Uterus (tissue), 4 donors: ENCODE results near the gene MAP3K14. TPM values are rescaled to one million over a fixed set of nuclear protein-coding genes. Genes with fewer than 3 reads are reported as not detected.
A peak's percentile ranks its signal among the peaks of the same experiment; 100 is the strongest.

ENCODE experiments used
- DNase-seq, 2 donors: peaks; one replicate each; pipeline ENCODE4 v3.0.0-alpha.2; 2019 to 2020
- H3K27ac ChIP-seq, 2 donors: fragments of 200-600 bp; sonication (generic); 1 replicate in 1 of 2; 2 replicates in 1 of 2; pipeline ENCODE4 v1.5.1; 2016 to 2018
- H3K27me3 ChIP-seq, 2 donors: fragments of 200-600 bp; sonication (generic); one replicate each; pipeline ENCODE4 v1.5.1; 2018 to 2019; ENCODE audit warnings: control low read depth in 1 of 2
- H3K36me3 ChIP-seq, 2 donors: fragments of 200-600 bp; sonication (generic); one replicate each; pipeline ENCODE4 v1.5.1; 2019; ENCODE audit warnings: control low read depth in 1 of 2
- H3K4me1 ChIP-seq, 2 donors: fragments of 200-600 bp; sonication (generic); one replicate each; pipeline ENCODE4 v1.5.1; 2018 to 2019; ENCODE audit warnings: control low read depth in 1 of 2
- H3K4me3 ChIP-seq, 2 donors: fragments of 200-600 bp; sonication (generic); 1 replicate in 1 of 2; 2 replicates in 1 of 2; pipeline ENCODE4 v1.5.1; 2018 to 2019; ENCODE audit warnings: mild to moderate bottlenecking in 1 of 2
- H3K9me3 ChIP-seq, 2 donors: fragments of 200-600 bp; sonication (generic); one replicate each; pipeline ENCODE4 v1.5.1; 2019; ENCODE audit warnings: control low read depth in 1 of 2
- POLR2A ChIP-seq, 2 donors: fragments of 450-650 bp; IDR thresholded peaks; one replicate each; pipeline ENCODE4 v1.6.1; 2016; ENCODE audit warnings: antibody characterized with exemption in 2 of 2, mild to moderate bottlenecking in 1 of 2, moderate library complexity in 1 of 2
- intact Hi-C: fragments of 100-400 bp; cut with DNase I; formaldehyde crosslinking; loops from one replicate; pipeline ENCODE4 v1.15.1; 2023; ENCODE audit warnings: low total_unique reads
- total RNA-seq, 4 donors: library from RNA; depleted of rRNA in 3 of 4; stranded (reverse); fragments of >200 nt in 3 of 4; gene quantifications; one replicate each; pipeline versions ENCODE4 v1.1.0 to v1.2.4, GENCODE V29; 2014 to 2023
- TF ChIP-seq, protein P1 (sequence below), 4 experiments: fragments of 200-600 bp in 2 of 4; fragments of 450-650 bp in 2 of 4; sonication (generic) in 2 of 4; IDR thresholded peaks; one replicate each; pipeline ENCODE4 v1.5.1; 2016 to 2019; ENCODE audit warnings: antibody characterized with exemption in 4 of 4, mild to moderate bottlenecking in 2 of 4, moderate library complexity in 1 of 4
- donor health status: DM: yes; HTN: yes; CAD: no.

MAP3K14 gene
- total RNA-seq, 4 donors from 2014 or later, result 1.0 to 22.1 (median 4.9) TPM

DNA sequence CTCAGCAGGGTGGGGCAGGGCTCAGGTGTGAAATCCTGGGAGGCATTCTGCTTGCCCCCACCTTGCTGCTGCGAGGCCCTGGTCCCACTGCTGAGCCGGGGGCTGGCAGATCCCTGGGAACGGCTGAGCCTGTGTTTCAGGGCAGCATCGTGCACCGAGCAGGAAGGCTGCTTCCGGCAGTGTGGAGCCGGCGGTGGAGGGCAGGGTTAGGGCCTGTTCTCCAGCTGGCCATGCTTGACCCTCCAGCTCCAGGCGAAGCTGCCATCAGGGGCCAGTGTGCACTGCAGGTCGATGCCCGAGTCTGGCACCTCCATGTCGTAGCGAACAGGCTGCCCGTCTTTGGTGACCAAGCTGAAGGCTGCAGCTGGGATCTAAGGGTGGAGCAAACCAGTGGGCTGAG is 52.4 kb downstream of the MAP3K14 start:
- H3K36me3 ChIP-seq, result no peaks in the 10 kb centered on the region
- TF ChIP-seq, protein P1, sequence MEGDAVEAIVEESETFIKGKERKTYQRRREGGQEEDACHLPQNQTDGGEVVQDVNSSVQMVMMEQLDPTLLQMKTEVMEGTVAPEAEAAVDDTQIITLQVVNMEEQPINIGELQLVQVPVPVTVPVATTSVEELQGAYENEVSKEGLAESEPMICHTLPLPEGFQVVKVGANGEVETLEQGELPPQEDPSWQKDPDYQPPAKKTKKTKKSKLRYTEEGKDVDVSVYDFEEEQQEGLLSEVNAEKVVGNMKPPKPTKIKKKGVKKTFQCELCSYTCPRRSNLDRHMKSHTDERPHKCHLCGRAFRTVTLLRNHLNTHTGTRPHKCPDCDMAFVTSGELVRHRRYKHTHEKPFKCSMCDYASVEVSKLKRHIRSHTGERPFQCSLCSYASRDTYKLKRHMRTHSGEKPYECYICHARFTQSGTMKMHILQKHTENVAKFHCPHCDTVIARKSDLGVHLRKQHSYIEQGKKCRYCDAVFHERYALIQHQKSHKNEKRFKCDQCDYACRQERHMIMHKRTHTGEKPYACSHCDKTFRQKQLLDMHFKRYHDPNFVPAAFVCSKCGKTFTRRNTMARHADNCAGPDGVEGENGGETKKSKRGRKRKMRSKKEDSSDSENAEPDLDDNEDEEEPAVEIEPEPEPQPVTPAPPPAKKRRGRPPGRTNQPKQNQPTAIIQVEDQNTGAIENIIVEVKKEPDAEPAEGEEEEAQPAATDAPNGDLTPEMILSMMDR (IDR thresholded peaks at IDR 0.05), result no peak
- no peak for TF ChIP-seq POLR2A (IDR thresholded peaks at IDR 0.05)
- H3K27me3 ChIP-seq, result no peaks in the 10 kb centered on the region
- intact Hi-C loops, result no loop called here
- no peak overlapping the region for H3K4me3 ChIP-seq
- peaks cover 0 to 7% of the 10 kb centered on the region in 2 donors for H3K4me1 ChIP-seq
- DNase-seq, result no peak
- no peak overlapping the region for H3K27ac ChIP-seq
- H3K9me3 ChIP-seq, result no peaks in the 10 kb centered on the region

- Histone ChIP-seq H3K27me3 (no peaks in the 10 kb centered on the region), H3K4me1 (peaks cover 0 to 7% of the 10 kb centered on the region in 2 donors), H3K36me3 (no peaks in the 10 kb centered on the region), H3K9me3 (no peaks in the 10 kb centered on the region), H3K27ac (peak overlapping the region in 1 of 2 donors; percentile 9), H3K4me3 (no peak overlapping the region)
- intact Hi-C loops, result no loop called here
- no peak for TF ChIP-seq POLR2A (IDR thresholded peaks at IDR 0.05)
- TF ChIP-seq, protein P1 (IDR thresholded peaks at IDR 0.05), result no peak
- DNase-seq, result no peak
Measured at GRCh38 chr17:45263477-45263860, 53.4 kb downstream of the MAP3K14 start.

GRCh38 chr17:45262516-45263476 is 54.0 kb downstream of the MAP3K14 start:
- TF ChIP-seq, protein P1 (IDR thresholded peaks at IDR 0.05), result no peak
- TF ChIP-seq POLR2A (IDR thresholded peaks at IDR 0.05), result no peak
- intact Hi-C loops, result no loop called here
- H3K27me3 ChIP-seq, result no peaks in the 10 kb centered on the region
- H3K9me3 ChIP-seq, result no peaks in the 10 kb centered on the region
- no peaks in the 10 kb centered on the region for H3K36me3 ChIP-seq
- peaks cover 0 to 7% of the 10 kb centered on the region in 2 donors for H3K4me1 ChIP-seq
- DNase-seq, result no peak
- no peak overlapping the region for H3K4me3 ChIP-seq
- peak overlapping the region in 1 of 2 donors; percentile 9 for H3K27ac ChIP-seq

- Histone ChIP-seq H3K27ac (peak within 1 kb of the TSS in 1 of 2 donors; percentile 40), H3K4me3 (peak within 1 kb of the TSS; percentile 47 to 71), H3K4me1 (peaks cover 0 to 7% of the 10 kb centered on the region in 2 donors), H3K36me3 (no peaks in the 10 kb centered on the region), H3K27me3 (no peaks in the 10 kb centered on the region), H3K9me3 (no peaks in the 10 kb centered on the region)
- intact Hi-C loops, result no loop called here
- no peak for TF ChIP-seq POLR2A (IDR thresholded peaks at IDR 0.05)
- TF ChIP-seq, protein P1 (IDR thresholded peaks at IDR 0.05), result no peak
- DNase-seq, result peak in 1 of 2 donors; percentile 52
Measured at GRCh38 chr17:45261577-45262515, 55.0 kb downstream of the MAP3K14 start, which contains the start of gene SPATA32. TSS of gene SPATA32 (minus strand) at chr17:45262094. CDS start at chr17:45262016, 78 bp downstream.
